ENCODE results near the gene FBXO5. TPM values are rescaled to one million over a fixed set of nuclear protein-coding genes. Genes with fewer than 3 reads are reported as not detected.

FBXO5 gene
- polyA plus RNA-seq, 2 donors, result 1.2 to 4.8 TPM

DNA sequence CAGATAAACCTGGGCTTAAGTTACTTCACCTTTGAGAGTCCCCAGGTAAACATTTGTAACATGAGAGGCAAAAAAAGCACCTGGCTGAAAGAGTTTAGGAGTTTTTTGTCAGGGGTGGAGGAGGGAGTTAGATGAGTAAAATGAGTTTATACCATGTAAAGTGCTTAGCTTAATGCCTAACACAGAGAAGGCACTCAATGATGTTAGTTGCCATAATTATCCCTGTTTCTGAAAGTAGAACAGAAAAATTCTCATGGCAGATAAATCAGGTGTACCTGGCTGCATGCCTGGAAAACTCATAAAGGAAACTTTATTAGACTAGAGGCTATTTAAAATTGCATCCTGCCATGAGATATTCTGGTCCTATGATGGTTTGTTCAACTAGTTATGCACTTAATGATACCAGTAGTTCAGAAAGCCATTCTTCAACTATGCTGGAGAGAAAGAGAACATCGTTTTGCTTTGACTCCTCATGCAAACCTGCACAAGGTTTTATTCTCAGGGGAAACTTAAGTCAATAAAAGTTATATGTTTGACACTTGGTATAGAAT, 40.4 kb downstream of the FBXO5 start:
- Histone ChIP-seq H3K27ac (ENCODE audit: low read depth in 2 of 2, low read length in 1 of 2) (no peak overlapping the region), H3K27me3 (ENCODE audit: control insufficient read depth in 1 of 2, insufficient read depth in 2 of 2, low read length in 2 of 2) (no peaks in the 10 kb centered on the region), H3K4me1 (ENCODE audit: control insufficient read depth in 2 of 2, insufficient read depth in 2 of 2, low read length in 1 of 2) (no peaks in the 10 kb centered on the region), H3K9me3 (ENCODE audit: control insufficient read depth in 2 of 2, insufficient read depth in 1 of 2, low read depth in 1 of 2, low read length in 1 of 2) (no peaks in the 10 kb centered on the region), H3K36me3 (ENCODE audit: control insufficient read depth in 2 of 2, insufficient read depth in 2 of 2, low read length in 1 of 2) (no peaks in the 10 kb centered on the region), H3K4me3 (ENCODE audit: low read depth in 1 of 2, low read length in 2 of 2) (no peak overlapping the region)
- WGBS, 2 donors, result 60 to 69% methylated on average over 1 of the region's 1 CpG

GRCh38 chr6:152941746-152942145, 41.1 kb downstream of the FBXO5 start:
- Histone ChIP-seq H3K27me3 (ENCODE audit: control insufficient read depth in 1 of 2, insufficient read depth in 2 of 2, low read length in 2 of 2) (no peaks in the 10 kb centered on the region), H3K9me3 (ENCODE audit: control insufficient read depth in 2 of 2, insufficient read depth in 1 of 2, low read depth in 1 of 2, low read length in 1 of 2) (no peaks in the 10 kb centered on the region), H3K27ac (ENCODE audit: low read depth in 2 of 2, low read length in 1 of 2) (no peak overlapping the region), H3K36me3 (ENCODE audit: control insufficient read depth in 2 of 2, insufficient read depth in 2 of 2, low read length in 1 of 2) (no peaks in the 10 kb centered on the region), H3K4me3 (ENCODE audit: low read depth in 1 of 2, low read length in 2 of 2) (no peak overlapping the region), H3K4me1 (ENCODE audit: control insufficient read depth in 2 of 2, insufficient read depth in 2 of 2, low read length in 1 of 2) (no peaks in the 10 kb centered on the region)

DNA sequence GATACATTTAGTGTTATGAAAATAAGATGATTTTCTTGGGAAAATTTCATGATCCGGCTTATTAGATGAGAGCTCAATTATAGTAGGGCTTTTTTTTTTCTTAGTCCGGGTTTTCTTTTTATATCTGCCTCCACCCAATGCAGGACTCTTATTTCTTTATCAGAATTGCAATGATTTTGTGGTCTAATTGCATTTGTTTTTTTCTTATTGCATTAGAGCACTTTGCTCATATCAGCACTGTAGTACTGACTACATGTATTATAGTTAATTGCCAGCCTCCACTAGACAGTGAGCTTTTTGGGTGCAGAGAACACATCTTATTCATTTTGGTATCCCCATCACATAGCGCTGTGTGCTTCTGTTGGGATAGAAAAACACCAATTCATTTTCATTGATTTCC, 50.0 kb downstream of the FBXO5 start:
- no peaks in the 10 kb centered on the region for H3K9me3 ChIP-seq (ENCODE audit: control insufficient read depth in 2 of 2, insufficient read depth in 1 of 2, low read depth in 1 of 2, low read length in 1 of 2)
- no peaks in the 10 kb centered on the region for H3K4me1 ChIP-seq (ENCODE audit: control insufficient read depth in 2 of 2, insufficient read depth in 2 of 2, low read length in 1 of 2)
- no peaks in the 10 kb centered on the region for H3K36me3 ChIP-seq (ENCODE audit: control insufficient read depth in 2 of 2, insufficient read depth in 2 of 2, low read length in 1 of 2)
- WGBS, 2 donors, result 89 to 91% methylated on average over 3 of the region's 3 CpGs
- no peak overlapping the region for H3K4me3 ChIP-seq (ENCODE audit: low read depth in 1 of 2, low read length in 2 of 2)
- H3K27me3 ChIP-seq (ENCODE audit: control insufficient read depth in 1 of 2, insufficient read depth in 2 of 2, low read length in 2 of 2), result no peaks in the 10 kb centered on the region
- H3K27ac ChIP-seq (ENCODE audit: low read depth in 2 of 2, low read length in 1 of 2), result no peak overlapping the region

GRCh38 chr6:152922706-152923105, 60.1 kb downstream of the FBXO5 start:
- Histone ChIP-seq H3K4me1 (ENCODE audit: control insufficient read depth in 2 of 2, insufficient read depth in 2 of 2, low read length in 1 of 2) (no peaks in the 10 kb centered on the region), H3K27me3 (ENCODE audit: control insufficient read depth in 1 of 2, insufficient read depth in 2 of 2, low read length in 2 of 2) (no peaks in the 10 kb centered on the region), H3K27ac (ENCODE audit: low read depth in 2 of 2, low read length in 1 of 2) (no peak overlapping the region), H3K9me3 (ENCODE audit: control insufficient read depth in 2 of 2, insufficient read depth in 1 of 2, low read depth in 1 of 2, low read length in 1 of 2) (no peaks in the 10 kb centered on the region), H3K4me3 (ENCODE audit: low read depth in 1 of 2, low read length in 2 of 2) (no peak overlapping the region), H3K36me3 (ENCODE audit: control insufficient read depth in 2 of 2, insufficient read depth in 2 of 2, low read length in 1 of 2) (no peaks in the 10 kb centered on the region)
- 86 to 89% methylated on average over 2 of the region's 2 CpGs for WGBS, 2 donors

Other genes with a start within 250 kb of the FBXO5 start
- 1 to 10 TPM in 1 of 2 donors, under 1 TPM in 1; 0.69 to 2.2 TPM for gene VIP, start 232.2 kb downstream of the FBXO5 start, polyA plus RNA-seq
- 1 to 10 TPM; 6.4 to 7.8 TPM for gene MTRF1L, start 19.7 kb upstream of the FBXO5 start, polyA plus RNA-seq
- 1 to 10 TPM; 1.1 to 4.1 TPM for gene RGS17, start 148.2 kb upstream of the FBXO5 start, polyA plus RNA-seq